Measurements from ENCODE around the gene FASN. TPM values are rescaled to one million over a fixed set of nuclear protein-coding genes. Genes with fewer than 3 reads are reported as not detected.

Gene FASN
- total and polyA plus RNA-seq, 2 of the 13 experiments (the other 11 are each of a cell fraction or from before 2014, with no cell fraction given): 51.7 to 101 TPM

- TF ChIP-seq KDM4B (CRISPR knock-in tag; IDR thresholded peaks at IDR 0.05): peak; percentile 80; the same call in 1 of the 2 replicates
- TF ChIP-seq, protein P1, sequence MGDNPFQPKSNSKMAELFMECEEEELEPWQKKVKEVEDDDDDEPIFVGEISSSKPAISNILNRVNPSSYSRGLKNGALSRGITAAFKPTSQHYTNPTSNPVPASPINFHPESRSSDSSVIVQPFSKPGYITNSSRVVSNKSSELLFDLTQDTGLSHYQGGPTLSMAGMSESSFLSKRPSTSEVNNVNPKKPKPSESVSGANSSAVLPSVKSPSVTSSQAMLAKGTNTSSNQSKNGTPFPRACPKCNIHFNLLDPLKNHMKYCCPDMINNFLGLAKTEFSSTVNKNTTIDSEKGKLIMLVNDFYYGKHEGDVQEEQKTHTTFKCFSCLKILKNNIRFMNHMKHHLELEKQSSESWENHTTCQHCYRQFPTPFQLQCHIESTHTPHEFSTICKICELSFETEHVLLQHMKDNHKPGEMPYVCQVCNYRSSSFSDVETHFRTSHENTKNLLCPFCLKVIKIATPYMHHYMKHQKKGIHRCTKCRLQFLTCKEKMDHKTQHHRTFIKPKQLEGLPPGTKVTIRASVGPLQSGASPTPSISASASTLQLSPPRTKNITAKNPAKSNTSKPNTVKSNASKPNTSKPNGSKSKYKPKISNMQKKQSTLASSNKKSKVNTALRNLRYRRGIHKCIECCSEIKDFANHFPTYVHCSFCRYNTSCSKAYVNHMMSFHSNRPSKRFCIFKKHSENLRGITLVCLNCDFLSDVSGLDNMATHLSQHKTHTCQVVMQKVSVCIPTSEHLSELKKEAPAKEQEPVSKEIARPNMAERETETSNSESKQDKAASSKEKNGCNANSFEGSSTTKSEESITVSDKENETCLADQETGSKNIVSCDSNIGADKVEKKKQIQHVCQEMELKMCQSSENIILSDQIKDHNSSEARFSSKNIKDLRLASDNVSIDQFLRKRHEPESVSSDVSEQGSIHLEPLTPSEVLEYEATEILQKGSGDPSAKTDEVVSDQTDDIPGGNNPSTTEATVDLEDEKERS (CRISPR knock-in tag; IDR thresholded peaks at IDR 0.05): peak; percentile 66; the same call in 1 of the 2 replicates
- no peak for TF ChIP-seq NPAS2 (CRISPR knock-in tag; IDR thresholded peaks at IDR 0.05; ENCODE audit: borderline replicate concordance)
- TF ChIP-seq ZNF30 (CRISPR knock-in tag; IDR thresholded peaks at IDR 0.05): peak; percentile 53; the same call in 1 of the 2 replicates
- TF ChIP-seq CEBPZ (IDR thresholded peaks at IDR 0.05; ENCODE audit: low read length): no peak
- no peak for TF ChIP-seq SYNCRIP (IDR thresholded peaks at IDR 0.05; ENCODE audit: insufficient read depth, low read depth, low read length)
- peak; percentile 87 for TF ChIP-seq TGIF2 (CRISPR knock-in tag; IDR thresholded peaks at IDR 0.05)
- TF ChIP-seq MBNL3 (CRISPR knock-in tag; conservative IDR thresholded peaks at IDR 0.05): no peak
- TF ChIP-seq HES4 (CRISPR knock-in tag; IDR thresholded peaks at IDR 0.05; ENCODE audit: borderline replicate concordance): peak; percentile 81
- peak; percentile 41; the same call in 1 of the 2 replicates for TF ChIP-seq ATF2 (CRISPR knock-in tag; IDR thresholded peaks at IDR 0.05)
- TF ChIP-seq, protein P2, sequence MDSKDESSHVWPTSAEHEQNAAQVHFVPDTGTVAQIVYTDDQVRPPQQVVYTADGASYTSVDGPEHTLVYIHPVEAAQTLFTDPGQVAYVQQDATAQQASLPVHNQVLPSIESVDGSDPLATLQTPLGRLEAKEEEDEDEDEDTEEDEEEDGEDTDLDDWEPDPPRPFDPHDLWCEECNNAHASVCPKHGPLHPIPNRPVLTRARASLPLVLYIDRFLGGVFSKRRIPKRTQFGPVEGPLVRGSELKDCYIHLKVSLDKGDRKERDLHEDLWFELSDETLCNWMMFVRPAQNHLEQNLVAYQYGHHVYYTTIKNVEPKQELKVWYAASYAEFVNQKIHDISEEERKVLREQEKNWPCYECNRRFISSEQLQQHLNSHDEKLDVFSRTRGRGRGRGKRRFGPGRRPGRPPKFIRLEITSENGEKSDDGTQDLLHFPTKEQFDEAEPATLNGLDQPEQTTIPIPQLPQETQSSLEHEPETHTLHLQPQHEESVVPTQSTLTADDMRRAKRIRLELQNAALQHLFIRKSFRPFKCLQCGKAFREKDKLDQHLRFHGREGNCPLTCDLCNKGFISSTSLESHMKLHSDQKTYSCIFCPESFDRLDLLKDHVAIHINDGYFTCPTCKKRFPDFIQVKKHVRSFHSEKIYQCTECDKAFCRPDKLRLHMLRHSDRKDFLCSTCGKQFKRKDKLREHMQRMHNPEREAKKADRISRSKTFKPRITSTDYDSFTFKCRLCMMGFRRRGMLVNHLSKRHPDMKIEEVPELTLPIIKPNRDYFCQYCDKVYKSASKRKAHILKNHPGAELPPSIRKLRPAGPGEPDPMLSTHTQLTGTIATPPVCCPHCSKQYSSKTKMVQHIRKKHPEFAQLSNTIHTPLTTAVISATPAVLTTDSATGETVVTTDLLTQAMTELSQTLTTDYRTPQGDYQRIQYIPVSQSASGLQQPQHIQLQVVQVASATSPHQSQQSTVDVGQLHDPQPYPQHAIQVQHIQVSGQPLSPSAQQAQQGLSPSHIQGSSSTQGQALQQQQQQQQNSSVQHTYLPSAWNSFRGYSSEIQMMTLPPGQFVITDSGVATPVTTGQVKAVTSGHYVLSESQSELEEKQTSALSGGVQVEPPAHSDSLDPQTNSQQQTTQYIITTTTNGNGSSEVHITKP (CRISPR knock-in tag; IDR thresholded peaks at IDR 0.05; ENCODE audit: low read depth): no peak
- TF ChIP-seq ZNF776 (CRISPR knock-in tag; IDR thresholded peaks at IDR 0.05): peak; percentile 98
- TF ChIP-seq, protein P3, sequence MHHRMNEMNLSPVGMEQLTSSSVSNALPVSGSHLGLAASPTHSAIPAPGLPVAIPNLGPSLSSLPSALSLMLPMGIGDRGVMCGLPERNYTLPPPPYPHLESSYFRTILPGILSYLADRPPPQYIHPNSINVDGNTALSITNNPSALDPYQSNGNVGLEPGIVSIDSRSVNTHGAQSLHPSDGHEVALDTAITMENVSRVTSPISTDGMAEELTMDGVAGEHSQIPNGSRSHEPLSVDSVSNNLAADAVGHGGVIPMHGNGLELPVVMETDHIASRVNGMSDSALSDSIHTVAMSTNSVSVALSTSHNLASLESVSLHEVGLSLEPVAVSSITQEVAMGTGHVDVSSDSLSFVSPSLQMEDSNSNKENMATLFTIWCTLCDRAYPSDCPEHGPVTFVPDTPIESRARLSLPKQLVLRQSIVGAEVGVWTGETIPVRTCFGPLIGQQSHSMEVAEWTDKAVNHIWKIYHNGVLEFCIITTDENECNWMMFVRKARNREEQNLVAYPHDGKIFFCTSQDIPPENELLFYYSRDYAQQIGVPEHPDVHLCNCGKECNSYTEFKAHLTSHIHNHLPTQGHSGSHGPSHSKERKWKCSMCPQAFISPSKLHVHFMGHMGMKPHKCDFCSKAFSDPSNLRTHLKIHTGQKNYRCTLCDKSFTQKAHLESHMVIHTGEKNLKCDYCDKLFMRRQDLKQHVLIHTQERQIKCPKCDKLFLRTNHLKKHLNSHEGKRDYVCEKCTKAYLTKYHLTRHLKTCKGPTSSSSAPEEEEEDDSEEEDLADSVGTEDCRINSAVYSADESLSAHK (CRISPR knock-in tag; IDR thresholded peaks at IDR 0.05; ENCODE audit: borderline replicate concordance): no peak
Observed at GRCh38 chr17:82037092-82037888, 60.7 kb downstream of the FASN start, which contains the start of gene DCXR (continued).

Measured in HepG2 (cell line).